WTC11 (cell line): ENCODE results near the gene NLRX1. TPM values are rescaled to one million over a fixed set of nuclear protein-coding genes. Genes with fewer than 3 reads are reported as not detected.
A peak's percentile ranks its signal among the peaks of the same experiment; 100 is the strongest.

Source experiments
- ATAC-seq: fragments of 200-7000 bp; cut with Tn5 transposase; 2 replicates; pipeline ENCODE4 v1.10.0; 2021; ENCODE audit warnings: mild to moderate bottlenecking, moderate library complexity
- CTCF ChIA-PET: fragments of 300-600 bp; sonication (Branson Sonifier 250); formaldehyde crosslinking; loops from one replicate; lab custom pipeline; 2021; ENCODE audit warnings: antibody characterized with exemption; lab: Charles Lee
- POLR2A ChIA-PET: fragments of 350-600 bp; sonication (Branson Sonifier 250); formaldehyde crosslinking; loops from one replicate; lab custom pipeline; 2021; ENCODE audit warnings: antibody characterized with exemption; lab: Charles Lee
- DNase-seq: peaks from one replicate; pipeline ENCODE4 v3.0.0; 2021; ENCODE audit warnings: low spot score
- H3K27ac Mint-ChIP-seq: 2 replicates; pipeline ENCODE4 v1.8.0; 2021; ENCODE audit warnings: mixed read lengths
- H3K27me3 Mint-ChIP-seq: 2 replicates; pipeline ENCODE4 v1.8.0; 2021; ENCODE audit warnings: low read depth, mild to moderate bottlenecking, moderate library complexity, mixed read lengths
- H3K36me3 Mint-ChIP-seq: 2 replicates; pipeline ENCODE4 v1.8.0; 2021; ENCODE audit warnings: mixed read lengths
- H3K4me1 Mint-ChIP-seq: 2 replicates; pipeline ENCODE4 v1.8.0; 2022; ENCODE audit warnings: mixed read lengths
- H3K4me3 Mint-ChIP-seq: 2 replicates; pipeline ENCODE4 v1.8.0; 2021; ENCODE audit warnings: mild to moderate bottlenecking, moderate library complexity, mixed read lengths
- H3K9me3 Mint-ChIP-seq: 2 replicates; pipeline ENCODE4 v1.8.0; 2021; ENCODE audit warnings: mixed read lengths
- ATF1 ChIP-seq: sonication (generic); formaldehyde crosslinking; IDR thresholded peaks from 2 replicates; pipeline ENCODE4 v1.8.1; 2023; ENCODE audit warnings: mild to moderate bottlenecking, moderate library complexity, missing genetic modification reagents
- CBFB ChIP-seq: sonication (generic); formaldehyde crosslinking; IDR thresholded peaks from 2 replicates; pipeline ENCODE4 v1.8.1; 2022; ENCODE audit warnings: mild to moderate bottlenecking, low read depth, missing genetic modification reagents
- CREM ChIP-seq: sonication (generic); formaldehyde crosslinking; IDR thresholded peaks from 2 replicates; pipeline ENCODE4 v1.8.1; 2022; ENCODE audit warnings: mild to moderate bottlenecking, missing genetic modification reagents, moderate library complexity
- FOXJ3 ChIP-seq: sonication (generic); formaldehyde crosslinking; IDR thresholded peaks from 2 replicates; pipeline ENCODE4 v1.9.0; 2021; ENCODE audit warnings: missing genetic modification reagents, mild to moderate bottlenecking, borderline replicate concordance
- IRF2 ChIP-seq: sonication (generic); formaldehyde crosslinking; IDR thresholded peaks from 2 replicates; pipeline ENCODE4 v1.8.0; 2022; ENCODE audit warnings: low read depth, missing genetic modification reagents, borderline replicate concordance
- JAZF1 ChIP-seq: fragments of 250-450 bp; sonication (Bioruptor Pico); IDR thresholded peaks from 2 replicates; pipeline ENCODE4 v1.9.0; 2021; ENCODE audit warnings: moderate library complexity, mild to moderate bottlenecking, inconsistent platforms
- MAX ChIP-seq: sonication (generic); formaldehyde crosslinking; IDR thresholded peaks from 2 replicates; pipeline ENCODE4 v1.8.0; 2022; ENCODE audit warnings: mild to moderate bottlenecking, missing genetic modification reagents
- NFATC4 ChIP-seq: fragments of 250-450 bp; sonication (Bioruptor Pico); IDR thresholded peaks from 2 replicates; pipeline ENCODE4 v1.9.0; 2021; ENCODE audit warnings: mild to moderate bottlenecking
- RELA ChIP-seq: sonication (generic); formaldehyde crosslinking; IDR thresholded peaks from 2 replicates; pipeline ENCODE4 v1.8.1; 2022; ENCODE audit warnings: missing genetic modification reagents, mild to moderate bottlenecking, borderline replicate concordance
- RORB ChIP-seq: fragments of 250-450 bp; sonication (Bioruptor Pico); IDR thresholded peaks from 2 replicates; pipeline ENCODE4 v1.9.0; 2021; ENCODE audit warnings: mild to moderate bottlenecking
- SP1 ChIP-seq: sonication (generic); formaldehyde crosslinking; conservative IDR thresholded peaks from 2 replicates; pipeline ENCODE4 v1.8.1; 2022; ENCODE audit warnings: missing genetic modification reagents
- TP53 ChIP-seq: sonication (generic); formaldehyde crosslinking; IDR thresholded peaks from 2 replicates; pipeline ENCODE4 v1.8.1; 2023; ENCODE audit warnings: mild to moderate bottlenecking, missing genetic modification reagents
- USF1 ChIP-seq: sonication (generic); formaldehyde crosslinking; IDR thresholded peaks from 2 replicates; pipeline ENCODE4 v1.8.0; 2022; ENCODE audit warnings: mild to moderate bottlenecking, missing genetic modification reagents
- USF2 ChIP-seq: sonication (generic); formaldehyde crosslinking; IDR thresholded peaks from 2 replicates; pipeline ENCODE4 v1.8.1; 2023; ENCODE audit warnings: mild to moderate bottlenecking, missing genetic modification reagents, moderate library complexity
- ZBTB43 ChIP-seq: sonication (generic); formaldehyde crosslinking; IDR thresholded peaks from 2 replicates; pipeline ENCODE4 v1.8.1; 2023; ENCODE audit warnings: mild to moderate bottlenecking, missing genetic modification reagents
- ZNF121 ChIP-seq: sonication (generic); formaldehyde crosslinking; IDR thresholded peaks from 2 replicates; pipeline ENCODE4 v1.8.0; 2023; ENCODE audit warnings: missing genetic modification reagents
- ZNF317 ChIP-seq: sonication (generic); formaldehyde crosslinking; IDR thresholded peaks from 2 replicates; pipeline ENCODE4 v1.8.1; 2023; ENCODE audit warnings: low read depth, mild to moderate bottlenecking, moderate library complexity, missing genetic modification reagents, borderline replicate concordance
- ZNF512 ChIP-seq: sonication (generic); formaldehyde crosslinking; IDR thresholded peaks from 2 replicates; pipeline ENCODE4 v1.8.1; 2022; ENCODE audit warnings: missing genetic modification reagents, borderline replicate concordance
- ZSCAN18 ChIP-seq: fragments of 250-450 bp; sonication (Bioruptor Pico); IDR thresholded peaks from 2 replicates; pipeline ENCODE4 v2.1.2; 2022; ENCODE audit warnings: mild to moderate bottlenecking, moderate library complexity
- total RNA-seq: library from RNA; stranded (reverse); gene quantifications from 3 replicates; pipeline ENCODE4 v1.2.3, GENCODE V29; 2021

The NLRX1 gene
- total RNA-seq, 1 experiment from 2014 or later, result 20.8 TPM

- no peak for TF ChIP-seq FOXJ3 (CRISPR knock-in tag)
- TF ChIP-seq, all 79 proteins: peak for 0
Observed at GRCh38 chr11:119145551-119145950, 23.0 kb upstream of the NLRX1 start (continued).

- Mint-ChIP-seq H3K4me1 (peaks cover 25% of the 10 kb centered on the region), H3K4me3 (peak overlapping the region; percentile 77), H3K27ac (no peak overlapping the region), H3K36me3 (no peaks in the 10 kb centered on the region), H3K9me3 (no peaks in the 10 kb centered on the region), H3K27me3 (peaks cover 66% of the 10 kb centered on the region)
- POLR2A ChIA-PET, result interaction anchor here (0.5 kb wide), 1 partner anchor 15 kb away, joined by 5 read pairs; no protein-coding TSS in a partner anchor
- TF ChIP-seq MAX, result 0 out of 2 replicates have a peak, but pooled peaks have one; percentile 61
- TF ChIP-seq RELA (CRISPR knock-in tag), result no peak
- no peak for TF ChIP-seq TP53 (CRISPR knock-in tag)
- no peak for TF ChIP-seq IRF2 (CRISPR knock-in tag)
- TF ChIP-seq JAZF1 (CRISPR knock-in tag), result no peak
- no peak for TF ChIP-seq ZNF121 (CRISPR knock-in tag)
- no peak for TF ChIP-seq ZNF317 (CRISPR knock-in tag)
- TF ChIP-seq CREM (CRISPR knock-in tag), result no peak
- no peak for TF ChIP-seq CBFB (CRISPR knock-in tag)
- TF ChIP-seq USF2 (CRISPR knock-in tag), result peak; percentile 78
- peak; percentile 77; the same call in 1 of the 2 replicates for TF ChIP-seq USF1 (CRISPR knock-in tag)
- TF ChIP-seq RORB, result no peak
- TF ChIP-seq SP1 (CRISPR knock-in tag), result no peak
- TF ChIP-seq ZBTB43, result no peak
- TF ChIP-seq FOXJ3 (CRISPR knock-in tag), result no peak
- TF ChIP-seq ZNF512 (CRISPR knock-in tag), result 0 out of 2 replicates have a peak, but pooled peaks have one; percentile 62
- no peak for TF ChIP-seq NFATC4 (CRISPR knock-in tag)
- no peak for TF ChIP-seq ATF1 (CRISPR knock-in tag)
- peak; percentile 15 for ATAC-seq
- CTCF ChIA-PET, result interaction anchor here (0.6 to 2.7 kb wide), 8 partner anchors 13 to 233 kb away, joined by 3 to 10 read pairs (median 4); partner anchors contain the start of genes CBL, DPAGT1 and HINFP
- DNase-seq, result no peak
Observed at GRCh38 chr11:119147604-119148333, 20.8 kb upstream of the NLRX1 start.

GRCh38 chr11:119148720-119149017, 19.9 kb upstream of the NLRX1 start:
- H3K27me3 Mint-ChIP-seq, result peaks cover 68% of the 10 kb centered on the region
- H3K4me3 Mint-ChIP-seq, result peak overlapping the region; percentile 77
- ATAC-seq, result no peak
- DNase-seq, result no peak
- H3K4me1 Mint-ChIP-seq, result peaks cover 25% of the 10 kb centered on the region
- no peaks in the 10 kb centered on the region for H3K36me3 Mint-ChIP-seq
- no peak for TF ChIP-seq ZSCAN18 (CRISPR knock-in tag)
- 0 out of 2 replicates have a peak, but pooled peaks have one; percentile 12 for TF ChIP-seq SP1 (CRISPR knock-in tag)
- POLR2A ChIA-PET, result no interaction called here
- H3K9me3 Mint-ChIP-seq, result no peaks in the 10 kb centered on the region
- no peak overlapping the region for H3K27ac Mint-ChIP-seq
- CTCF ChIA-PET, result interaction anchor here (0.6 to 2.7 kb wide), 8 partner anchors 20 to 326 kb away, joined by 3 to 12 read pairs (median 5); partner anchors contain the start of genes CBL and DPAGT1
